Natural killer cell (primary cell): Measurements from ENCODE around the gene LIME1. TPM values are rescaled to one million over a fixed set of nuclear protein-coding genes. Genes with fewer than 3 reads are reported as not detected.

Source experiments
- ATAC-seq, 3 donors: fragments of 150-1000 bp in 2 of 3; fragments of 200-7000 bp in 1 of 3; cut with Tn5 transposase; 1 replicate in 1 of 3; 2 replicates in 2 of 3; pipeline ENCODE4 v1.10.0; 2021; ENCODE audit warnings: mild to moderate bottlenecking in 2 of 3, moderate library complexity in 2 of 3
- DNase-seq, 2 donors: peaks; one replicate each; pipeline versions ENCODE4 v3.0.0 to v3.0.0-alpha.2; 2013 to 2021; ENCODE audit warnings: mixed read lengths in 1 of 2
- H3K27ac ChIP-seq: one replicate; pipeline ENCODE4 v1.5.1; 2013; ENCODE audit warnings: mild to moderate bottlenecking, low read length
- H3K27me3 ChIP-seq: one replicate; pipeline ENCODE4 v1.6.1; 2013; ENCODE audit warnings: low read length; ENCODE audit not compliant: control insufficient read depth, insufficient read depth
- H3K36me3 ChIP-seq: one replicate; pipeline ENCODE4 v1.6.1; 2013; ENCODE audit warnings: low read length; ENCODE audit not compliant: control insufficient read depth, insufficient read depth
- H3K4me1 ChIP-seq: one replicate; pipeline ENCODE4 v1.6.1; 2013; ENCODE audit warnings: low read length; ENCODE audit not compliant: control insufficient read depth, insufficient read depth
- H3K4me3 ChIP-seq: one replicate; pipeline ENCODE4 v1.5.1; 2013; ENCODE audit warnings: low read length
- H3K9me3 ChIP-seq: one replicate; pipeline ENCODE4 v1.6.1; 2013; ENCODE audit warnings: low read length; ENCODE audit not compliant: control insufficient read depth, insufficient read depth
- H3K27ac Mint-ChIP-seq, 2 donors: one replicate each; pipeline ENCODE4 v1.8.0; 2022; ENCODE audit warnings: mild to moderate bottlenecking in 2 of 2, mixed read lengths in 2 of 2, moderate library complexity in 1 of 2
- H3K27me3 Mint-ChIP-seq, 2 donors: one replicate each; pipeline ENCODE4 v1.8.0; 2022; ENCODE audit warnings: low read depth in 2 of 2, mixed read lengths in 2 of 2
- H3K36me3 Mint-ChIP-seq: one replicate; pipeline ENCODE4 v1.8.0; 2022; ENCODE audit warnings: mixed read lengths
- H3K4me1 Mint-ChIP-seq, 2 donors: one replicate each; pipeline ENCODE4 v1.8.0; 2022; ENCODE audit warnings: mixed read lengths in 2 of 2
- H3K4me3 Mint-ChIP-seq: one replicate; pipeline ENCODE4 v1.8.0; 2022; ENCODE audit warnings: mild to moderate bottlenecking, moderate library complexity, mixed read lengths
- H3K9me3 Mint-ChIP-seq, 2 donors: one replicate each; pipeline ENCODE4 v1.8.0; 2022; ENCODE audit warnings: mixed read lengths in 2 of 2
- CTCF ChIP-seq: fragments of 200-600 bp; IDR thresholded peaks from one replicate; pipeline ENCODE4 v1.8.0; 2022; ENCODE audit warnings: antibody characterized with exemption
- WGBS: methylation state at CpG from one replicate; pipeline ENCODE4 v1.1.7; 2013; ENCODE audit warnings: missing lambda C conversion rate; ENCODE audit not compliant: insufficient coverage; 5-methylcytosine and 5-hydroxymethylcytosine counted together
- intact Hi-C: fragments of 100-400 bp; cut with micrococcal nuclease; formaldehyde crosslinking; loops from one replicate; pipeline ENCODE4 v1.14.2; 2022
- total RNA-seq, 4 donors: library from RNA; stranded (reverse); fragments of 120-200 nt in 1 of 4; gene quantifications; one replicate each; pipeline versions ENCODE4 v1.2.3 to v1.2.4, GENCODE V29; 2013 to 2022

The LIME1 gene
- total RNA-seq, 3 donors from 2014 or later (not counting 1 experiment from before 2014, with no cell fraction given) = 86.5 to 94.4 (median 91.7) TPM

- no peaks in the 10 kb centered on the region for H3K4me1 Mint-ChIP-seq
- no peaks in the 10 kb centered on the region for H3K36me3 Mint-ChIP-seq
- no peaks in the 10 kb centered on the region for H3K9me3 Mint-ChIP-seq
- WGBS = 91% methylated on average over 26 of the region's 26 CpGs
- H3K27ac ChIP-seq = no peak overlapping the region
- DNase-seq (no peak), ATAC-seq (no peak)
- H3K4me1 ChIP-seq = no peaks in the 10 kb centered on the region
- H3K36me3 ChIP-seq = no peaks in the 10 kb centered on the region
- no peak overlapping the region for H3K4me3 ChIP-seq
- no peak for TF ChIP-seq CTCF
- no peak overlapping the region for H3K4me3 Mint-ChIP-seq
- no peaks in the 10 kb centered on the region for H3K27me3 ChIP-seq
- no peaks in the 10 kb centered on the region for H3K9me3 ChIP-seq
- no peaks in the 10 kb centered on the region for H3K27me3 Mint-ChIP-seq
- no peak overlapping the region for H3K27ac Mint-ChIP-seq
- intact Hi-C loops = no loop called here
Measured at GRCh38 chr20:63768591-63769515, 32.4 kb downstream of the LIME1 start.

GRCh38 chr20:63769891-63770474 is 33.5 kb downstream of the LIME1 start:
- no peaks in the 10 kb centered on the region for H3K36me3 ChIP-seq
- ATAC-seq (no peak), DNase-seq (no peak)
- H3K9me3 ChIP-seq = no peaks in the 10 kb centered on the region
- no peak overlapping the region for H3K4me3 ChIP-seq
- TF ChIP-seq CTCF = no peak
- Mint-ChIP-seq H3K9me3 (no peaks in the 10 kb centered on the region), H3K4me3 (no peak overlapping the region), H3K27ac (no peak overlapping the region), H3K4me1 (no peaks in the 10 kb centered on the region), H3K27me3 (no peaks in the 10 kb centered on the region), H3K36me3 (no peaks in the 10 kb centered on the region)
- H3K4me1 ChIP-seq = no peaks in the 10 kb centered on the region
- no peaks in the 10 kb centered on the region for H3K27me3 ChIP-seq
- intact Hi-C loops = no loop called here
- 94% methylated on average over 31 of the region's 31 CpGs for WGBS
- H3K27ac ChIP-seq = no peak overlapping the region

- intact Hi-C loops = no loop called here
- H3K4me3 Mint-ChIP-seq = no peak overlapping the region
- no peak overlapping the region for H3K27ac ChIP-seq
- WGBS = 94% methylated on average over 50 of the region's 52 CpGs
- H3K36me3 Mint-ChIP-seq = no peaks in the 10 kb centered on the region
- ATAC-seq (no peak), DNase-seq (no peak)
- TF ChIP-seq CTCF = no peak
- no peaks in the 10 kb centered on the region for H3K9me3 ChIP-seq
- H3K4me1 ChIP-seq = no peaks in the 10 kb centered on the region
- no peaks in the 10 kb centered on the region for H3K4me1 Mint-ChIP-seq
- no peak overlapping the region for H3K4me3 ChIP-seq
- no peak overlapping the region for H3K27ac Mint-ChIP-seq
- no peaks in the 10 kb centered on the region for H3K36me3 ChIP-seq
- H3K27me3 Mint-ChIP-seq = no peaks in the 10 kb centered on the region
- H3K9me3 Mint-ChIP-seq = no peaks in the 10 kb centered on the region
- no peaks in the 10 kb centered on the region for H3K27me3 ChIP-seq
Measured at GRCh38 chr20:63771046-63771707, 34.7 kb downstream of the LIME1 start.
